K562 (cell line): Measurements from ENCODE around the gene RPL10A. TPM values are rescaled to one million over a fixed set of nuclear protein-coding genes. Genes with fewer than 3 reads are reported as not detected.

Experiments
- ATAC-seq: fragments of 200-7000 bp; cut with Tn5 transposase; 3 replicates; pipeline ENCODE4 v1.9.1; 2020; ENCODE audit warnings: moderate library complexity
- BruUV-seq: library from RNA; stranded (reverse); fragments of 400-500 nt; replicated peaks from 2 replicates; lab custom pipeline; 2021; lab: Mats Ljungman, UMichigan
- CTCF ChIA-PET: fragments of 300-600 bp; formaldehyde crosslinking; extraction: SDS; loops from one replicate; lab custom pipeline; 2021; ENCODE audit warnings: low intra/inter-chr PET ratio; lab: Yijun Ruan, JAX
- POLR2A ChIA-PET: fragments of 300-600, 350-650 bp; sonication (Branson Sonifier 250); formaldehyde crosslinking; extraction: SDS; loops from one replicate; lab custom pipeline; 2021; ENCODE audit warnings: antibody characterized with exemption, inconsistent platforms; lab: Yijun Ruan, JAX
- DNase-seq, 4 experiments: peaks; one replicate each; pipeline versions ENCODE4 v3.0.0 to v3.0.0-alpha.2; 2011 to 2018; ENCODE audit warnings: low spot score in 3 of 4, mixed read lengths in 3 of 4; ENCODE audit errors: extremely low read depth in 1 of 4
- FAIRE-seq: peaks from 2 replicates; lab custom pipeline; 2011; peaks lifted over from hg19 to GRCh38; lab: Jason Lieb, UNC
- H2AFZ ChIP-seq: 2 replicates; pipeline ENCODE4 v1.6.0; 2011; ENCODE audit warnings: low read depth, low read length, control low read depth, inconsistent platforms
- H3K27ac ChIP-seq: fragments of 200-600 bp; 3 replicates; pipeline ENCODE4 v1.8.0; 2011; ENCODE audit warnings: low read depth, mild to moderate bottlenecking, control low read depth, inconsistent platforms, low read length, moderate library complexity, mixed read lengths; ENCODE audit errors: extremely low read depth
- H3K27me3 ChIP-seq, 2 experiments: fragments of 300-600 bp in 1 of 2; 2 replicates in 1 of 2; 3 replicates in 1 of 2; pipeline versions ENCODE4 v1.6.0 to v1.8.0; 2011; ENCODE audit warnings: inconsistent platforms in 2 of 2, low read length in 2 of 2, mild to moderate bottlenecking in 1 of 2, mixed read lengths in 1 of 2, moderate library complexity in 1 of 2; ENCODE audit not compliant: control insufficient read depth in 2 of 2, insufficient read depth in 2 of 2
- H3K36me3 ChIP-seq: fragments of 300-600 bp; 3 replicates; pipeline ENCODE4 v1.8.0; 2011; ENCODE audit warnings: mild to moderate bottlenecking, low read length, inconsistent platforms; ENCODE audit not compliant: control insufficient read depth, insufficient read depth
- H3K4me1 ChIP-seq, 2 experiments: fragments of 200-600 bp in 1 of 2; replicated peaks in 1 of 2; 2 replicates in 1 of 2; 3 replicates in 1 of 2; pipeline versions ENCODE4 v1.5.1 to v1.8.0; 2011; ENCODE audit warnings: inconsistent platforms in 2 of 2, low read length in 2 of 2, mild to moderate bottlenecking in 1 of 2, mixed read lengths in 1 of 2, moderate library complexity in 1 of 2; ENCODE audit not compliant: control insufficient read depth in 2 of 2, insufficient read depth in 2 of 2
- H3K4me2 ChIP-seq: 2 replicates; pipeline ENCODE4 v1.6.1; 2011; ENCODE audit warnings: low read length, control low read depth, inconsistent platforms, mixed read lengths; ENCODE audit not compliant: insufficient read depth
- H3K4me3 ChIP-seq: fragments of 200-600 bp; sonication (generic), shearing (Covaris generic); 2 replicates; pipeline ENCODE4 v1.5.1; 2016; ENCODE audit warnings: control low read depth, inconsistent platforms
- H3K79me2 ChIP-seq: fragments of 200-600 bp; 3 replicates; pipeline ENCODE4 v1.8.0; 2011; ENCODE audit warnings: low read length, inconsistent platforms; ENCODE audit not compliant: control insufficient read depth, insufficient read depth
- H3K9ac ChIP-seq, 2 experiments: 2 replicates each; pipeline versions ENCODE4 v1.6.0 to v1.6.1; 2011; ENCODE audit warnings: low read depth in 2 of 2, low read length in 2 of 2, control low read depth in 1 of 2, inconsistent platforms in 1 of 2, mild to moderate bottlenecking in 1 of 2, mixed read lengths in 1 of 2; ENCODE audit not compliant: insufficient read depth in 1 of 2
- H3K9me1 ChIP-seq: one replicate; pipeline ENCODE4 v1.6.0; 2011; ENCODE audit warnings: inconsistent platforms, mild to moderate bottlenecking, low read length, moderate library complexity; ENCODE audit not compliant: control insufficient read depth, insufficient read depth
- H3K9me3 ChIP-seq: replicated peaks from 2 replicates; pipeline ENCODE4 v1.5.1; 2011; ENCODE audit warnings: low read depth, low read length, inconsistent platforms; ENCODE audit not compliant: control insufficient read depth, insufficient read depth
- H4K20me1 ChIP-seq: replicated peaks from 2 replicates; pipeline ENCODE4 v1.6.1; 2011; ENCODE audit warnings: low read length, inconsistent platforms, mixed read lengths; ENCODE audit not compliant: control insufficient read depth, insufficient read depth
- FOXA3 ChIP-seq, 2 experiments: fragments of 450-650 bp in 1 of 2; sonication (generic) in 1 of 2; formaldehyde crosslinking; IDR thresholded peaks in 1 of 2; conservative IDR thresholded peaks in 1 of 2; 2 replicates each; pipeline versions ENCODE4 v1.4.0 to v1.8.0; 2020 to 2022; ENCODE audit warnings: mild to moderate bottlenecking in 2 of 2, missing genetic modification reagents in 1 of 2
- POLR2G ChIP-seq: fragments of 200-400 bp; formaldehyde crosslinking; IDR thresholded peaks from 2 replicates; pipeline ENCODE4 v1.6.1; 2017; ENCODE audit warnings: low read depth, mild to moderate bottlenecking, antibody characterized with exemption, low read length, moderate library complexity
- RBM22 ChIP-seq: fragments of 200-400 bp; formaldehyde crosslinking; IDR thresholded peaks from 2 replicates; pipeline ENCODE4 v1.6.1; 2018; ENCODE audit warnings: low read length, low read depth; ENCODE audit not compliant: poor library complexity, severe bottlenecking
- RBM34 ChIP-seq: fragments of 200-400 bp; formaldehyde crosslinking; IDR thresholded peaks from 2 replicates; pipeline ENCODE4 v1.6.1; 2018; ENCODE audit warnings: low read length, borderline replicate concordance; ENCODE audit not compliant: insufficient read depth
- ZNF133 ChIP-seq: fragments of 250-450 bp; sonication (Bioruptor Pico); IDR thresholded peaks from 2 replicates; pipeline ENCODE4 v1.4.0; 2020; ENCODE audit warnings: mild to moderate bottlenecking
- ZNF398 ChIP-seq: fragments of 250-450 bp; sonication (Bioruptor Pico); IDR thresholded peaks from 2 replicates; pipeline ENCODE4 v1.8.0; 2021; ENCODE audit warnings: moderate library complexity, mild to moderate bottlenecking, inconsistent platforms
- WGBS: fragments of 100-300 bp; shearing (Covaris generic); methylation state at CpG from one replicate; pipeline ENCODE4 v1.1.6; 2016; ENCODE audit warnings: low coverage, mixed read lengths; ENCODE audit not compliant: insufficient coverage; ENCODE audit errors: missing lambda C conversion rate; 5-methylcytosine and 5-hydroxymethylcytosine counted together
- in situ Hi-C: fragments of 300-500 bp; cut with MboI; formaldehyde crosslinking; loops from 4 replicates; pipeline ENCODE4 v1.15.0; 2018; ENCODE audit warnings: inconsistent platforms, mixed read lengths
- intact Hi-C: fragments of 100-400 bp; cut with micrococcal nuclease; formaldehyde crosslinking; loops from 2 replicates; pipeline ENCODE4 v1.14.2; 2022
- polyA plus RNA-seq, 8 experiments: library from polyadenylated mRNA; depleted of rRNA in 4 of 8; stranded (reverse) in 5 of 8; unstranded in 3 of 8; fragments of >200 nt; fragmentation: Nextera tagmentation in 2 of 8; fragmentation: Illumina TruSeq in 1 of 8; extraction: Ambion mirVana in 2 of 8; extraction: Trizol in 1 of 8; gene quantifications; 2 replicates each; pipeline versions ENCODE4 v1.2.1 to v1.2.3, GENCODE V29; 2011 to 2014; ENCODE audit warnings: inconsistent platforms in 1 of 8, missing spikeins in 1 of 8
- total RNA-seq, 7 experiments: library from RNA; depleted of rRNA in 6 of 7; stranded (reverse); fragments of >200 nt in 6 of 7; fragmentation: Illumina TruSeq in 2 of 7; extraction: Trizol in 2 of 7; gene quantifications; 2 replicates each; pipeline versions ENCODE4 v1.2.1 to v1.2.3, GENCODE V29; 2011 to 2021; ENCODE audit warnings: low replicate concordance in 1 of 7

Gene RPL10A
- total and polyA plus RNA-seq, 9 of the 15 experiments (the other 6 are each of a cell fraction or from before 2014, with no cell fraction given), result 1,589 to 3,237 (median 2,116) TPM

GRCh38 chr6:35426074-35426473, 42.1 kb upstream of the RPL10A start (continued):
- TF ChIP-seq ZNF398 (CRISPR knock-in tag), result no peak
- TF ChIP-seq ZNF133 (CRISPR knock-in tag), result no peak
- TF ChIP-seq, all 486 proteins: peak for 2

- H3K9ac ChIP-seq, result no peak overlapping the region
- no peak overlapping the region for H3K4me2 ChIP-seq
- 67% methylated on average over 5 of the region's 5 CpGs for WGBS
- no peaks in the 10 kb centered on the region for H3K9me1 ChIP-seq
- H3K27ac ChIP-seq, result no peak overlapping the region
- H3K4me3 ChIP-seq, result no peak overlapping the region
- no TSS peak for BruUV-seq
- peaks cover 5% of the 10 kb centered on the region; the same call in 1 of the 3 replicates for H3K36me3 ChIP-seq
- no peaks in the 10 kb centered on the region for H3K79me2 ChIP-seq
- H3K27me3 ChIP-seq, result peaks cover 0 to 3% of the 10 kb centered on the region in 2 experiments; a peak in 1 of 5 replicates
- in situ Hi-C loops (no loop called here), intact Hi-C loops (no loop called here)
- no peak overlapping the region for H2AFZ ChIP-seq
- peaks cover 0 to 11% of the 10 kb centered on the region in 2 experiments; a peak in 2 of 5 replicates for H3K4me1 ChIP-seq
- FAIRE-seq (no peak), DNase-seq (no peak)
- CTCF ChIA-PET, result no interaction called here
- POLR2A ChIA-PET, result interaction anchor here (0.5 to 1.3 kb wide), 6 partner anchors 8 to 85 kb away, joined by 3 to 6 read pairs (median 3); partner anchors contain the start of genes FANCE and PPARD
- TF ChIP-seq POLR2G (peak; percentile 66; the same call in 1 of the 2 replicates), FOXA3 (CRISPR knock-in tag; conservative IDR thresholded peaks at IDR 0.05 in 1 of 2, IDR thresholded peaks at IDR 0.05 in 1 of 2) (no peak), RBM34 (no peak), RBM22 (peak; percentile 63)
- TF ChIP-seq, all 486 proteins: peak for 2
- Histone ChIP-seq H3K9me3 (peaks cover 16% of the 10 kb centered on the region; the same call in 1 of the 2 replicates), H4K20me1 (no peaks in the 10 kb centered on the region)
- peak; percentile 26; the same call in 2 of the 3 replicates for ATAC-seq
Observed at GRCh38 chr6:35427435-35427834, 40.8 kb upstream of the RPL10A start.
